ENCODE data around the gene TOMM6. TPM values are rescaled to one million over a fixed set of nuclear protein-coding genes. Genes with fewer than 3 reads are reported as not detected.

TOMM6 gene
- total RNA-seq, 1 experiment from 2014 or later: 197 TPM

DNA sequence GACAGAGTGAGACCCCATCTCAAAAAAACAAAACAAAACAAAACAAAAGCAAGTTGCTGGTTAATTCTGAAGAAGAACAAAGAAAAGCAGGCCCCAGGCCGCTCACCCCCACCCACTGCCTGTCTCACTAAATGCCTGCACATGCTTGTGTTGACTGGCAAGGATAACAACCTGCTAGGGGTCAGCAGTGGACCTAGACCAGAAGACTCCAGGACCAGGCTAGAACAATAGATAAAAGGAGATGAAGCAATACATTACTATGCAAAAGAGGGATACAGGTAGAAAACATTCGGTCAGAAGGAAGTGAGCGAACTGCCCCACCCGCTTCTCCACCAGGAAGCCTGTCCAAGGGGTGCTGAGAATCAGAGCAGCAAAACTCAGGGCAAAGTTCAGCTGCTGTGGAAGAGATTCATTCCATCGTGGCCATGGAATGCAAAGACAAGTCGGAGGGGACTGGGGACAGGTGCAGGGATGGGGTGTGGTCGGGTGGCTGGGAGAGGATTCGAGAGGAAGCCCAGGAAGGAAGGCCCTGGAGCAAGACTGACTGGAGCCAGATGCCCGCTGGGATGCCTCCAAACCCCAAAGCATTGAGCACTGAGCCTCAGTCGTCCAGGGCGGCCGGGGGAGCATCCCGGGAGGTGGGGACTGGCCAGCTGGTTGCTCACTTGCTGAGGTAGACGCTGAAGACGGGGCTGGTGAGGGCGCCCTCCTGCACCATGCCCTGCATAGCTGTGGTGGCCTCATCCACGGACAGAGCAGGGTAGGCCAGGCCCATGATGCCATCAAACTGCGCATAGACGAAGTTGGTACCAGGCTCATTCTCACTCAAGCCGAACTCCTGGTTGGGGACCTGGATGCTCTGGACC, 45.6 kb upstream of the TOMM6 start:
- no peak for TF ChIP-seq EZH2 (IDR thresholded peaks at IDR 0.05; ENCODE audit: borderline replicate concordance, low read depth, low read length, poor library complexity, severe bottlenecking)
- no peak for TF ChIP-seq CTCF (conservative IDR thresholded peaks at IDR 0.05; ENCODE audit: low read depth, low read length)
- no peak for DNase-seq (ENCODE audit: low spot score)
- Histone ChIP-seq H3K4me1 (ENCODE audit: insufficient read depth, low read length, poor library complexity, severe bottlenecking) (no peaks in the 10 kb centered on the region), H3K27me3 (replicated peaks; ENCODE audit: insufficient read depth, low read depth, low read length, poor library complexity) (no peaks in the 10 kb centered on the region), H3K36me3 (ENCODE audit: insufficient read depth, low read length, poor library complexity, severe bottlenecking) (no peaks in the 10 kb centered on the region), H3K4me3 (ENCODE audit: low read depth, low read length, poor library complexity, severe bottlenecking) (no peak overlapping the region), H3K27ac (ENCODE audit: low read depth, low read length, poor library complexity, severe bottlenecking) (no peak overlapping the region), H3K9me3 (ENCODE audit: low read depth, low read length, poor library complexity, severe bottlenecking) (no peaks in the 10 kb centered on the region)
- CTCF ChIA-PET: no interaction called here
- intact Hi-C loops (cut with micrococcal nuclease; ENCODE audit: unreplicated experiment): no loop called here
- POLR2A ChIA-PET (ENCODE audit: low non-redundant PET): no interaction called here
- BruUV-seq (replicated peaks): no TSS peak

GRCh38 chr6:41743406-41744235, 43.9 kb upstream of the TOMM6 start:
- no peak overlapping the region for H3K4me3 ChIP-seq (ENCODE audit: low read depth, low read length, poor library complexity, severe bottlenecking)
- no peak for DNase-seq (ENCODE audit: low spot score)
- BruUV-seq (replicated peaks): no TSS peak
- intact Hi-C loops (cut with micrococcal nuclease; ENCODE audit: unreplicated experiment): no loop called here
- H3K27ac ChIP-seq (ENCODE audit: low read depth, low read length, poor library complexity, severe bottlenecking): no peak overlapping the region
- no peaks in the 10 kb centered on the region for H3K36me3 ChIP-seq (ENCODE audit: insufficient read depth, low read length, poor library complexity, severe bottlenecking)
- no peaks in the 10 kb centered on the region for H3K27me3 ChIP-seq (replicated peaks; ENCODE audit: insufficient read depth, low read depth, low read length, poor library complexity)
- no peaks in the 10 kb centered on the region for H3K9me3 ChIP-seq (ENCODE audit: low read depth, low read length, poor library complexity, severe bottlenecking)
- POLR2A ChIA-PET (ENCODE audit: low non-redundant PET): interaction anchor here (0.5 kb wide), 1 partner anchor 30 kb away, joined by 3 read pairs; no protein-coding TSS in a partner anchor
- TF ChIP-seq EZH2 (IDR thresholded peaks at IDR 0.05; ENCODE audit: borderline replicate concordance, low read depth, low read length, poor library complexity, severe bottlenecking): no peak
- no peak for TF ChIP-seq CTCF (conservative IDR thresholded peaks at IDR 0.05; ENCODE audit: low read depth, low read length)
- CTCF ChIA-PET: no interaction called here
- H3K4me1 ChIP-seq (ENCODE audit: insufficient read depth, low read length, poor library complexity, severe bottlenecking): no peaks in the 10 kb centered on the region

GRCh38 chr6:41744236-41744787, 43.2 kb upstream of the TOMM6 start:
- ChIA-PET CTCF (no interaction called here), POLR2A (ENCODE audit: low non-redundant PET) (interaction anchor here (0.5 kb wide), 1 partner anchor 29 kb away, joined by 3 read pairs; no protein-coding TSS in a partner anchor)
- Histone ChIP-seq H3K27ac (ENCODE audit: low read depth, low read length, poor library complexity, severe bottlenecking) (no peak overlapping the region), H3K9me3 (ENCODE audit: low read depth, low read length, poor library complexity, severe bottlenecking) (no peaks in the 10 kb centered on the region), H3K27me3 (replicated peaks; ENCODE audit: insufficient read depth, low read depth, low read length, poor library complexity) (no peaks in the 10 kb centered on the region), H3K4me1 (ENCODE audit: insufficient read depth, low read length, poor library complexity, severe bottlenecking) (no peaks in the 10 kb centered on the region), H3K36me3 (ENCODE audit: insufficient read depth, low read length, poor library complexity, severe bottlenecking) (no peaks in the 10 kb centered on the region), H3K4me3 (ENCODE audit: low read depth, low read length, poor library complexity, severe bottlenecking) (no peak overlapping the region)
- no TSS peak for BruUV-seq (replicated peaks)
- DNase-seq (ENCODE audit: low spot score): no peak
- intact Hi-C loops (cut with micrococcal nuclease; ENCODE audit: unreplicated experiment): no loop called here
- no peak for TF ChIP-seq EZH2 (IDR thresholded peaks at IDR 0.05; ENCODE audit: borderline replicate concordance, low read depth, low read length, poor library complexity, severe bottlenecking)
- no peak for TF ChIP-seq CTCF (conservative IDR thresholded peaks at IDR 0.05; ENCODE audit: low read depth, low read length)

Measured in A673 (cell line).